ENCODE measurements around the gene STRN3. TPM values are rescaled to one million over a fixed set of nuclear protein-coding genes. Genes with fewer than 3 reads are reported as not detected.

Gene STRN3
- total and polyA plus RNA-seq, 4 donors, result 6.8 to 47.5 (median 31.2) TPM

GRCh38 chr14:30960216-30960615 lies 66.0 kb downstream of the STRN3 start:
- peaks cover 6 to 24% (median 15%) of the 10 kb centered on the region in 4 donors for H3K4me1 ChIP-seq (ENCODE audit: control insufficient read depth in 4 of 4, insufficient read depth in 4 of 4, low read length in 3 of 4)
- 97% methylated on average over 3 of the region's 3 CpGs for WGBS
- H3K4me3 ChIP-seq (ENCODE audit: low read depth in 1 of 3, low read length in 3 of 3), result no peak overlapping the region
- peaks cover 0 to 5% (median 3%) of the 10 kb centered on the region in 4 donors for H3K36me3 ChIP-seq (ENCODE audit: control insufficient read depth in 4 of 4, insufficient read depth in 3 of 4, low read depth in 1 of 4, low read length in 3 of 4)
- H3K27me3 ChIP-seq (ENCODE audit: control insufficient read depth in 4 of 4, insufficient read depth in 4 of 4, low read length in 3 of 4), result no peaks in the 10 kb centered on the region
- no peaks in the 10 kb centered on the region for H3K9me3 ChIP-seq (ENCODE audit: control insufficient read depth in 4 of 4, low read length in 3 of 4)
- TF ChIP-seq GABPA (IDR thresholded peaks at IDR 0.05 in 1 of 2, conservative IDR thresholded peaks at IDR 0.05 in 1 of 2) (no peak), ZBTB33 (IDR thresholded peaks at IDR 0.05) (no peak), HNF4A (conservative IDR thresholded peaks at IDR 0.05) (no peak), HNF4G (IDR thresholded peaks at IDR 0.05) (no peak), SP1 (IDR thresholded peaks at IDR 0.05) (no peak), ATF3 (IDR thresholded peaks at IDR 0.05) (no peak), YY1 (IDR thresholded peaks at IDR 0.05) (no peak), CTCF (IDR thresholded peaks at IDR 0.05; ENCODE audit: low read depth, low read length, missing input control) (no peak), FOXA1 (IDR thresholded peaks at IDR 0.05) (no peak)
- no peak overlapping the region for H3K27ac ChIP-seq (ENCODE audit: low read depth in 1 of 2, low read length in 2 of 2)
- H3K9ac ChIP-seq (ENCODE audit: low read depth in 1 of 2, low read length in 2 of 2), result no peak overlapping the region
- no peak for DNase-seq (ENCODE audit: low spot score)

- Histone ChIP-seq H3K27ac (ENCODE audit: low read depth in 1 of 2, low read length in 2 of 2) (peak overlapping the region in 1 of 2 donors; percentile 20), H3K4me1 (ENCODE audit: control insufficient read depth in 4 of 4, insufficient read depth in 4 of 4, low read length in 3 of 4) (peaks cover 6 to 24% (median 15%) of the 10 kb centered on the region in 4 donors), H3K4me3 (ENCODE audit: low read depth in 1 of 3, low read length in 3 of 3) (no peak overlapping the region), H3K36me3 (ENCODE audit: control insufficient read depth in 4 of 4, insufficient read depth in 3 of 4, low read depth in 1 of 4, low read length in 3 of 4) (peaks cover under 1 to 9% (median 1%) of the 10 kb centered on the region in 4 donors), H3K27me3 (ENCODE audit: control insufficient read depth in 4 of 4, insufficient read depth in 4 of 4, low read length in 3 of 4) (no peaks in the 10 kb centered on the region), H3K9me3 (ENCODE audit: control insufficient read depth in 4 of 4, low read length in 3 of 4) (no peaks in the 10 kb centered on the region), H3K9ac (ENCODE audit: low read depth in 1 of 2, low read length in 2 of 2) (no peak overlapping the region)
- 86% methylated on average over 10 of the region's 10 CpGs for WGBS
- no peak for DNase-seq (ENCODE audit: low spot score)
- TF ChIP-seq CTCF (IDR thresholded peaks at IDR 0.05; ENCODE audit: low read depth, low read length, missing input control) (no peak), RAD21 (IDR thresholded peaks at IDR 0.05) (no peak), EGR1 (IDR thresholded peaks at IDR 0.05; ENCODE audit: low read depth in 2 of 2) (no peak), MAX (IDR thresholded peaks at IDR 0.05) (no peak), SP1 (IDR thresholded peaks at IDR 0.05) (no peak), FOXA2 (IDR thresholded peaks at IDR 0.05) (no peak), JUND (IDR thresholded peaks at IDR 0.05) (no peak), TAF1 (conservative IDR thresholded peaks at IDR 0.05) (no peak), RXRA (IDR thresholded peaks at IDR 0.05) (no peak), FOXA1 (IDR thresholded peaks at IDR 0.05) (no peak), HNF4G (IDR thresholded peaks at IDR 0.05) (no peak), NR2F2 (IDR thresholded peaks at IDR 0.05) (no peak), ATF3 (IDR thresholded peaks at IDR 0.05) (no peak), REST (IDR thresholded peaks at IDR 0.05) (no peak), ZBTB33 (IDR thresholded peaks at IDR 0.05) (no peak)
Measured at GRCh38 chr14:30958555-30959407, 67.4 kb downstream of the STRN3 start.

Data from liver (tissue), 9 donors.